ENCODE measurements around the gene TSPAN32.

GRCh38 chr11:2275334-2276279 is 26.2 kb upstream of the TSPAN32 start:
- TF ChIP-seq CTCF (conservative IDR thresholded peaks at IDR 0.05; ENCODE audit: low read depth, low read length), result no peak
- no peak for TF ChIP-seq EZH2 (IDR thresholded peaks at IDR 0.05; ENCODE audit: borderline replicate concordance, low read depth, low read length, poor library complexity, severe bottlenecking)

All from A673 (cell line).